Psoas muscle (tissue), 8 donors: ENCODE data around the gene COL8A2. TPM values are rescaled to one million over a fixed set of nuclear protein-coding genes. Genes with fewer than 3 reads are reported as not detected.
"Not testable (repeated sequence)": the region's sequence is repeated elsewhere in the genome, so short reads cannot be mapped to it uniquely, and the experiment has no call there.

Experiments used
- ATAC-seq, 4 donors: fragments of 200-7000 bp; cut with Tn5 transposase; one replicate each; pipeline ENCODE4 v1.9.1; 2020; ENCODE audit warnings: moderate library complexity in 3 of 4, mild to moderate bottlenecking in 2 of 4
- DNase-seq, 2 donors: peaks; one replicate each; pipeline ENCODE4 v3.0.0-alpha.2; 2020
- H3K27ac ChIP-seq: fragments of 200-600 bp; one replicate; pipeline ENCODE4 v1.8.0; 2022
- H3K27me3 ChIP-seq, 3 donors: fragments of 200-600 bp in 1 of 3; one replicate each; pipeline versions ENCODE4 v1.6.1 to v1.8.0; 2013 to 2022; ENCODE audit warnings: low read length in 2 of 3, mild to moderate bottlenecking in 2 of 3, moderate library complexity in 1 of 3; ENCODE audit not compliant: insufficient read depth in 3 of 3
- H3K36me3 ChIP-seq, 2 donors: fragments of 200-600 bp in 1 of 2; one replicate each; pipeline versions ENCODE4 v1.6.1 to v1.8.0; 2013 to 2022; ENCODE audit warnings: low read depth in 1 of 2, mild to moderate bottlenecking in 1 of 2, moderate library complexity in 1 of 2; ENCODE audit not compliant: insufficient read depth in 1 of 2
- H3K4me1 ChIP-seq: fragments of 200-600 bp; one replicate; pipeline ENCODE4 v1.8.0; 2022
- H3K4me3 ChIP-seq: fragments of 200-600 bp; one replicate; pipeline ENCODE4 v1.8.0; 2022; ENCODE audit warnings: mild to moderate bottlenecking
- H3K9me3 ChIP-seq: fragments of 200-600 bp; one replicate; pipeline ENCODE4 v1.8.0; 2022
- WGBS, 3 donors: extraction: QIAGEN DNeasy Blood & Tissue Kit; methylation state at CpG; one replicate each; pipeline versions ENCODE4 v1.1.6 to v1.1.7; 2013; 5-methylcytosine and 5-hydroxymethylcytosine counted together
- intact Hi-C, 2 donors: fragments of 100-400 bp; cut with DNase I; formaldehyde crosslinking; loops; one replicate each; pipeline versions ENCODE4 v1.11.0 to v1.14.2; 2022
- polyA plus RNA-seq, 3 donors: library from polyadenylated mRNA; stranded (reverse); fragments of 200-250 nt; gene quantifications; one replicate each; pipeline ENCODE4 v1.2.3, GENCODE V29; 2013
- total RNA-seq, 4 donors: library from RNA; stranded (reverse); fragmentation: NEBNext Ultra II Directional in 2 of 4; extraction: Animal tissue kit (Norgen Biotek cat#: 25700) in 2 of 4; gene quantifications; one replicate each; pipeline versions ENCODE4 v1.2.1 to v1.2.4, GENCODE V29; 2021 to 2023
- TF ChIP-seq, protein P1 (sequence below): fragments of 200-600 bp; IDR thresholded peaks from one replicate; pipeline ENCODE4 v1.8.0; 2022; ENCODE audit warnings: antibody characterized with exemption
- donor health status: healthy with polysubstance abuse.
- donor health status: DM: no; HTN: no; CAD: no; lungs with moderate emphysema.
- donor health status: Bipolar disorder and iron deficiency.
- donor health status: healthy.
- donor health status: DM: yes; HTN: yes; CAD: no.
- donor health status: DM: no; HTN: no; CAD: no.
- donor health status: DM: no; HTN: no; CAD: no.
- donor health status: DM: yes; HTN: yes; CAD: no.

COL8A2 gene
- total and polyA plus RNA-seq, 7 donors = 0.06 to 0.41 (median 0.15) TPM

DNA sequence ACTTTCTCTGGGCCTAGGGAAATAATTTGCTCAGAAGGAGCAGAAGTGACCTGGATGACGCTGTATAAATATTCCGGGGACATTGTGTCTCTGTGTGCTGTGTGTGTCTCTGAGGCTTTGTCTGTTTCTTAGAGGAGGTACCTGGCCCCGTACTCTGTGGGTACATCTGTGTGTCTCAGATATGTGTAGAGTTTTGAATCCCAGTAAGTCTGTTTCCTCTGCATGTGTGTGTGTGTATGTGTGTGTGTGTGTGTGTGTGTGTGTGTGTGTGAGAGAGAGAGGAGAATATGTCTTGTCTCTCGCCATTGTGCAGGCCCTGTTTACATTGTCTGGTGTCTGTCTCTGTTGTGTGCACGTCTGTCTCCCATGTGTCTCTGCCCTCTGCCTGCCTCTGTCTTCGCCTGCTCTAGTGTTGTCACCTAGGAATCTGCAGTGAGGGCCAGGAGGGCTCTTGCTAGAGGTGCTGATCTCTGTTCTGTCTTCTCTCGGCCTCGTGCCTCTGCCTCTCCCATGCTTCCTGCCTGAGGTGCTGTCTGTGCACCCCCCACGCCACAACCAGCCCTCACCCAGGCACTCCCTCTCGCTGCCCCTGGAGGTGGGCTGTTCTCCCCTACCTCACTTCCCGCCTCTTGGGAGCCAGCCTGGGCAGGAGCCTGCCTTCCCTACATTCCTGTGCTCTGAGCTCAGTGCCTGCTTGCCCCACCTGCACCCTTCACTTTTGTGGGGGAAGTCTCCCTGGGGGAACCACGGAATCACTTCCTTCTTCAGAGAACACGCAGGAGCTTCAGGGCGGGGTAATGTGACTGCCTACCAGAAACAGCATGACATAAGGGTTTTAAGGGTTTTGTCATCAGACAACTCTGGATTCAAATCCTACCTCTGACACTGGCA, 36.9 kb upstream of the COL8A2 start:
- peak; percentile 36 to 72 (median 50) for ATAC-seq
- intact Hi-C loops = loop anchor here in 1 of 2 donors (10.0 kb wide), 1 partner anchor 1863 kb away; no protein-coding TSS in a partner anchor
- no peaks in the 10 kb centered on the region for H3K9me3 ChIP-seq
- H3K36me3 ChIP-seq = no peaks in the 10 kb centered on the region
- H3K4me3 ChIP-seq = peak overlapping the region; percentile 61
- TF ChIP-seq, protein P1, sequence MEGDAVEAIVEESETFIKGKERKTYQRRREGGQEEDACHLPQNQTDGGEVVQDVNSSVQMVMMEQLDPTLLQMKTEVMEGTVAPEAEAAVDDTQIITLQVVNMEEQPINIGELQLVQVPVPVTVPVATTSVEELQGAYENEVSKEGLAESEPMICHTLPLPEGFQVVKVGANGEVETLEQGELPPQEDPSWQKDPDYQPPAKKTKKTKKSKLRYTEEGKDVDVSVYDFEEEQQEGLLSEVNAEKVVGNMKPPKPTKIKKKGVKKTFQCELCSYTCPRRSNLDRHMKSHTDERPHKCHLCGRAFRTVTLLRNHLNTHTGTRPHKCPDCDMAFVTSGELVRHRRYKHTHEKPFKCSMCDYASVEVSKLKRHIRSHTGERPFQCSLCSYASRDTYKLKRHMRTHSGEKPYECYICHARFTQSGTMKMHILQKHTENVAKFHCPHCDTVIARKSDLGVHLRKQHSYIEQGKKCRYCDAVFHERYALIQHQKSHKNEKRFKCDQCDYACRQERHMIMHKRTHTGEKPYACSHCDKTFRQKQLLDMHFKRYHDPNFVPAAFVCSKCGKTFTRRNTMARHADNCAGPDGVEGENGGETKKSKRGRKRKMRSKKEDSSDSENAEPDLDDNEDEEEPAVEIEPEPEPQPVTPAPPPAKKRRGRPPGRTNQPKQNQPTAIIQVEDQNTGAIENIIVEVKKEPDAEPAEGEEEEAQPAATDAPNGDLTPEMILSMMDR = no peak
- peak overlapping the region; percentile 94 for H3K27ac ChIP-seq
- 12 to 30% (median 17%) methylated on average over 13 to 14 of the region's 14 CpGs for WGBS, 3 donors
- peak in 1 of 2 donors; percentile 32 for DNase-seq
- H3K27me3 ChIP-seq = no peaks in the 10 kb centered on the region
- peaks cover 81% of the 10 kb centered on the region for H3K4me1 ChIP-seq

DNA sequence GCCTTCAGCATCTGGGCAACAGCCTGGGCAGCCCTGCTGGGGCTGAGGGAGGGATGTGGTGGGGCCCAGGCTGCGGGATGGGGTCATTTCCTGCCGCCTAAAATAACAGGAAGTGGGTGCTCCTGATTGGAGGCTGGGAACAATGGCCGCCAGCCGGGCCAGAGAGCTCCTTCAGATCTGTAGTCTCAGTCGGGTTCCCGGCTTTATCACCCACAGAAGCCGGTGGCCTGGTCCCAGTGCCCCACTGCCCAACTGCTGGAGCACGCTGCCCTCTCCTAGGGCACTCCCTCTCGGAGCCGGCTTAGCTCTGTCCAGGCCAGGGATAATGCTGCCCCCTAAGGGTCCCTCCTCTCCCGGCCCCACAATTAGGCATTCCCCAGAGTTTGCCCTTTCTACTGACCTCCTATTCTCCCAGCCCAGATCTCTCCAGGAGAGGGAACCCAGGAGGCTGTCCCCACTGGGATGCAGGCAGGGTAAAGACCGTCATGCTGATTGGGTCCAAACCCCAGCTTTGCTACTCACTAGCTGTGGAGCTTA, 36.0 kb upstream of the COL8A2 start:
- TF ChIP-seq, protein P1 = peak; percentile 28
- Histone ChIP-seq H3K4me3 (peak overlapping the region; percentile 61), H3K9me3 (no peaks in the 10 kb centered on the region), H3K36me3 (no peaks in the 10 kb centered on the region), H3K27ac (peak overlapping the region; percentile 94), H3K4me1 (peaks cover 73% of the 10 kb centered on the region), H3K27me3 (no peaks in the 10 kb centered on the region)
- DNase-seq = peak; percentile 71 to 83
- WGBS, 3 donors = 2 to 8% (median 5%) methylated on average over 12 of the region's 12 CpGs
- ATAC-seq = peak; percentile 25 to 39 (median 34)
- intact Hi-C loops = loop anchor here in 1 of 2 donors (10.0 kb wide), 1 partner anchor 1864 kb away; no protein-coding TSS in a partner anchor

- intact Hi-C loops = loop anchor here in 1 of 2 donors (10.0 kb wide), 1 partner anchor 1864 kb away; no protein-coding TSS in a partner anchor
These were observed 35.4 kb upstream of the COL8A2 start for GRCh38 chr1:36160388-36160948.

DNA sequence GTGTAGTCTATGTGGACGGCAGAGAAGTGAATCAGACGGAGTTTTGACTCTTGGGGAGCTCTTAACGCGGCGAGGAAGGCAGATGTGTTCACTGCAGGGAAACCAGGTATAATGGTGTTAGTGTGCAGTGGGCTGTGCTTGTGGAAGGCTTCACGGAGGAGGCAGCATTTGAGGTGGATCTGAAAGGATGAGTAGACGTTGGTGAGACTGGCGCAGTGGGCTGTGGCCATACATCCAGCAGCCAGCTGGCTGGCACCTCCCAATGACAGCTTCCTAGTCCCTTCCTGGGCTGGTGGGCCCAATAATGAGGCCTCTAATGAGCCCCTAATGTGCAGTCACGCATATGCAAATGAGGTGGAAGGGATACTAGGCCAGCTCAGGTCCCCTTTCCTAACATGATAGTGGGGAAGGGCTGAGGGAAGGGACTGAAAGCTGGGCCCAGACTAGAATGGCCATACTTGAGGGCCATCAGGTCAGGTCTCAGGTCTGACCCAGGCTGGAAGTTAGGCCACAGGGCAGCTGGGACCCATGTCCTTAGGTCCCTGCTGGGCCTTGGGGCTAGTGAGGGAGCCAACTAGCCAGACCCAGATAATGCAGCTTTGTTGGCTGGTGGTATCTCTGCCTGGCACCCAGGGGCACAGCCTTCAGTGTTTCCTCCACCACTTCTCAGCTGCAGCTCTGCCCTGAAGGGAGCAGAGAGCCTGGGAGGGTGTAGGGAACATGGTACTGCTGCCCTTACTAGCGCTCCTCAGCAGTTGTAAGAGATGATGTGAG, 34.8 kb upstream of the COL8A2 start:
- DNase-seq = no peak
- intact Hi-C loops = loop anchor here (5.0 to 10.0 kb wide), 5 partner anchors 62 to 1865 kb away; partner anchors contain the start of genes STK40 (in 1 of the 2) and THRAP3 (in 1 of the 2)
- Histone ChIP-seq H3K36me3 (no peaks in the 10 kb centered on the region), H3K27ac (peak overlapping the region; percentile 94), H3K9me3 (no peaks in the 10 kb centered on the region), H3K27me3 (no peaks in the 10 kb centered on the region), H3K4me3 (peak overlapping the region; percentile 61), H3K4me1 (peaks cover 63% of the 10 kb centered on the region)
- TF ChIP-seq, protein P1 = no peak
- WGBS, 3 donors = 75 to 87% (median 83%) methylated on average over 10 of the region's 10 CpGs
- ATAC-seq = no peak

More at GRCh38 chr1:36160388-36160948, 35.4 kb upstream of the COL8A2 start:
- peak overlapping the region; percentile 94 for H3K27ac ChIP-seq
- 43 to 49% (median 48%) methylated on average over 4 of the region's 4 CpGs for WGBS, 3 donors
- H3K4me1 ChIP-seq = peaks cover 67% of the 10 kb centered on the region
- no peaks in the 10 kb centered on the region for H3K9me3 ChIP-seq
- no peak for DNase-seq
- no peaks in the 10 kb centered on the region for H3K27me3 ChIP-seq
- no peaks in the 10 kb centered on the region for H3K36me3 ChIP-seq
- H3K4me3 ChIP-seq = peak overlapping the region; percentile 61
- TF ChIP-seq, protein P1 = no peak
- ATAC-seq = no peak

GRCh38 chr1:36158827-36159252, 33.8 kb upstream of the COL8A2 start:
- DNase-seq, H3K27me3 ChIP-seq, H3K9me3 ChIP-seq, ATAC-seq, H3K36me3 ChIP-seq: not testable (repeated sequence)
- WGBS, 3 donors = 83 to 92% (median 89%) methylated on average over 10 of the region's 10 CpGs
- intact Hi-C loops = loop anchor here (5.0 to 10.0 kb wide), 4 partner anchors 63 to 226 kb away; partner anchors contain the start of genes STK40 (in 1 of the 2) and THRAP3 (in 1 of the 2)
- Histone ChIP-seq H3K4me1 (peaks cover 64% of the 10 kb centered on the region), H3K27ac (peak overlapping the region; percentile 100), H3K4me3 (peak overlapping the region; percentile 100)
